ENCODE data around the gene RC3H2. TPM values are rescaled to one million over a fixed set of nuclear protein-coding genes. Genes with fewer than 3 reads are reported as not detected.

The RC3H2 gene
- total and polyA plus RNA-seq, 10 of the 15 experiments (the other 5 are each of a cell fraction or from before 2014, with no cell fraction given), result 7.2 to 25.5 (median 16.1) TPM

- TF ChIP-seq REST (IDR thresholded peaks at IDR 0.05; ENCODE audit: low read depth, low read length) (no peak), IKZF1 (conservative IDR thresholded peaks at IDR 0.05) (peak; percentile 87), ATF3 (IDR thresholded peaks at IDR 0.05; ENCODE audit: borderline replicate concordance, extremely low read depth, low read depth, low read length) (no peak), ASH2L (IDR thresholded peaks at IDR 0.05; ENCODE audit: borderline replicate concordance, low read depth) (no peak), CUX1 (IDR thresholded peaks at IDR 0.05; ENCODE audit: insufficient replicate concordance, low read depth, low read length) (peak; percentile 45), ZBTB40 (IDR thresholded peaks at IDR 0.05; ENCODE audit: borderline replicate concordance) (peak; percentile 98), USF1 (IDR thresholded peaks at IDR 0.05; ENCODE audit: borderline replicate concordance, extremely low read length, insufficient read depth, low read depth, low read length) (no peak), MAX (IDR thresholded peaks at IDR 0.05; ENCODE audit: low read depth, low read length) (no peak), HDAC2 (IDR thresholded peaks at IDR 0.05) (no peak), LARP7 (IDR thresholded peaks at IDR 0.05) (peak; percentile 79; the same call in 1 of the 2 replicates)
Observed at GRCh38 chr9:122912964-122913673, 8.0 kb upstream of the RC3H2 start, which contains the start of gene ZBTB6 (continued).
